Mucosa of stomach (tissue), 1 donor: ENCODE measurements around the gene NTM.

Source experiments
- H3K27me3 ChIP-seq: one replicate; pipeline ENCODE4 v1.7.0; 2013; ENCODE audit warnings: mild to moderate bottlenecking, low read length; ENCODE audit not compliant: control insufficient read depth, insufficient read depth
- H3K36me3 ChIP-seq: one replicate; pipeline ENCODE4 v1.7.0; 2013; ENCODE audit warnings: low read length; ENCODE audit not compliant: control insufficient read depth, insufficient read depth
- H3K4me1 ChIP-seq: one replicate; pipeline ENCODE4 v1.7.0; 2013; ENCODE audit warnings: mild to moderate bottlenecking, low read length; ENCODE audit not compliant: control insufficient read depth, insufficient read depth
- H3K4me3 ChIP-seq: one replicate; pipeline ENCODE4 v1.7.0; 2013; ENCODE audit warnings: low read length
- H3K9ac ChIP-seq: one replicate; pipeline ENCODE4 v1.7.0; 2013; ENCODE audit warnings: mild to moderate bottlenecking, low read length, moderate library complexity
- H3K9me3 ChIP-seq: one replicate; pipeline ENCODE4 v1.7.0; 2013; ENCODE audit warnings: mild to moderate bottlenecking, low read length, moderate library complexity; ENCODE audit not compliant: control insufficient read depth
- donor health status: Pancreatic carcinoma.

Gene NTM

DNA sequence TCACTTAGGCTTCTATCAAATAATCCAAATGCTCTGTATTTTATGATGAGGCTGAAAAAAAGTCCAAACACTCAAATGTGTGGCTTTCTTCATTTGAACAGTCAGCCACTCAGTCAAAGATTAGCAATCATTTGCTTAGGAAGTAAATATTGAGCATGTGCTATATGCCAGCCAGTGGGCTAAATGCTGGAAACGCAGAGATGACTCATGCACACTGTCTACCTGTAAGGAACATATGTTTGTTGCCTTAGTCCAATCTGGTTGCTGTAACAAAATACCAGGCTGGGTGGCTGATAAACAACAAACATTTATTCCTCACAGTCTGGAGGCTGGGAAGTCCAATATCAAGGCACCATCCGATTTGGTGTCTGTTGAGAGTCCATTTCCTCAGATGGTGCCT lies 617.3 kb downstream of the NTM start:
- H3K4me1 ChIP-seq, result no peaks in the 10 kb centered on the region
- H3K9me3 ChIP-seq, result no peaks in the 10 kb centered on the region
- H3K9ac ChIP-seq, result no peak overlapping the region
- no peaks in the 10 kb centered on the region for H3K36me3 ChIP-seq
- H3K27me3 ChIP-seq, result no peaks in the 10 kb centered on the region
- no peak overlapping the region for H3K4me3 ChIP-seq

GRCh38 chr11:131991606-131992005 lies 621.2 kb downstream of the NTM start:
- Histone ChIP-seq H3K36me3 (no peaks in the 10 kb centered on the region), H3K9me3 (no peaks in the 10 kb centered on the region), H3K9ac (no peak overlapping the region), H3K4me1 (no peaks in the 10 kb centered on the region), H3K4me3 (no peak overlapping the region), H3K27me3 (no peaks in the 10 kb centered on the region)

DNA sequence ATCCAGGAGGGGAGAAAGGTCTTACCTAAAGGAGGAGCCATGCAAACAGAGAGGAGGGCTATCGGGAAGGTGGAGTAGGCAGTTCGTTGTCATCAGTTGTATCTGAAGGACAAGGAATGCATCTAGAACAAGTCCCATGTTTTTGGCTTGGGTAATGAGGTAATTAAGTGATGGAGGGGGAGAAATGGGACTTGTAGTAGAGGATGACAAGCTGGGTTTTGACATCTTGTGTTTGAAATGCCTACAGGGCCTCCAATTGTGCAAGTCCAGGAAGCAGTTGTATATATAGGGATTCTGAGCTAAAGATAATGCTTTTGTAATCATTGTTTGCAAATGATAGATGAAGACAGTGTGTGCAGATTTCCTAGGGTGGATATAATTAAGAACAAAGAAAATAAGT lies 622.8 kb downstream of the NTM start:
- no peaks in the 10 kb centered on the region for H3K36me3 ChIP-seq
- no peaks in the 10 kb centered on the region for H3K27me3 ChIP-seq
- H3K9ac ChIP-seq, result no peak overlapping the region
- no peak overlapping the region for H3K4me3 ChIP-seq
- no peaks in the 10 kb centered on the region for H3K9me3 ChIP-seq
- H3K4me1 ChIP-seq, result no peaks in the 10 kb centered on the region

- Histone ChIP-seq H3K4me3 (no peak overlapping the region), H3K27me3 (no peaks in the 10 kb centered on the region), H3K9me3 (no peaks in the 10 kb centered on the region), H3K36me3 (no peaks in the 10 kb centered on the region), H3K4me1 (no peaks in the 10 kb centered on the region), H3K9ac (no peak overlapping the region)
Measured at GRCh38 chr11:131998020-131998419, 627.6 kb downstream of the NTM start.

- H3K4me1 ChIP-seq, result no peaks in the 10 kb centered on the region
- no peak overlapping the region for H3K4me3 ChIP-seq
- no peaks in the 10 kb centered on the region for H3K36me3 ChIP-seq
- H3K9me3 ChIP-seq, result no peaks in the 10 kb centered on the region
- H3K27me3 ChIP-seq, result no peaks in the 10 kb centered on the region
- no peak overlapping the region for H3K9ac ChIP-seq
Measured at GRCh38 chr11:131999084-131999483, 628.7 kb downstream of the NTM start.

GRCh38 chr11:131999955-132000354 lies 629.5 kb downstream of the NTM start:
- Histone ChIP-seq H3K36me3 (no peaks in the 10 kb centered on the region), H3K4me3 (no peak overlapping the region), H3K27me3 (no peaks in the 10 kb centered on the region), H3K9ac (no peak overlapping the region), H3K9me3 (no peaks in the 10 kb centered on the region), H3K4me1 (no peaks in the 10 kb centered on the region)

DNA sequence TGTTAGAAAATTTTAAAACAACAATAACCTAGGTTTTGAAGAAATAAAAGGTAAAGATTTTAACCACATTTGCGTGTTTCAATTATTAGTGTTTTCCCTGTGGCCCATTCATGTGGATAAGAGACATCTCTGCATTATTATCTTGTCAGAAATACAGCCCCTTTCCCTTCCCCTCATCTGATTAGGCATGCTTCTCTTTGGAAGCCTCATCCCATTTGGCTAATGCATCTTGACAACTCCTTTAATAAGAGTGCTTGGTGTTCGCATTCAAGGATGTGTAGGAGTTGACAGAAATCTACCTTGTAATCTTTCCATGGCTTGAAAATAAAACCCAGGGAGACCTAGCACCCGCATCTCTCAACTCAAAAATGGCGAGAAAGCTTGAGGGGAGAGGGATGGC lies 635.5 kb downstream of the NTM start:
- Histone ChIP-seq H3K4me3 (no peak overlapping the region), H3K9ac (no peak overlapping the region), H3K27me3 (no peaks in the 10 kb centered on the region), H3K4me1 (no peaks in the 10 kb centered on the region), H3K36me3 (no peaks in the 10 kb centered on the region), H3K9me3 (no peaks in the 10 kb centered on the region)

DNA sequence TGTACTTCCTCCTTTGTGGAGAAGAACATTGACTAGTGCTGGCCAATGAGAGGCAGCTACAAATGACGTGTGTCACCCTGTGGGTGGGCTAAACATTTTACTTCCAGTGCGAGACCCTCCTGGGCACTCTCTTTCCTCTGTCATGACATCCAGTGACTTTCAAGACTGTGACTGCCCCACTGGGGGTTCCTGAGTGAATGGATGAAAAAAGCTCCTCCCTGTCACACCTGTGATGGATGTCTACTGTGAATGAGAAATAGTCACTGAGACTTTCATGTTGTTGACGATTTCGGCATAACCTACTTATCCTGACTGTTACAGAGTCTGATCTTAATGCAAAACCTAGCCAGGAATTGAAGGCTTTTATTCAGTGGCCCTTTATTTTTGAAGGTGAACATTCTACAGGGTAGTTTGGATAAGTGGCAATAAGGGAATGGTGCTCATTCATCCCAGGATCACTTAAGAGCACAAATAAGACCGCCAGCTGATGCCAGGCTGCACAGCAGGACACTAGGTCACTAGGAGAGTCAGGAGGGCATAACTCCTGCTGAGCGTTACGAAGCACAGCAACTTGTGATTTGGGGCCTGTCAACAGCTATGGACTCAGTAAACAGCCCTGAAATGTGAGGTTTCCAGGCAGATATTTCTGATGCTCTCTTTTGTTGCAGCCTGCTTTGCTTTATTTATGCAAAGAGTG lies 636.6 kb downstream of the NTM start:
- Histone ChIP-seq H3K9me3 (no peaks in the 10 kb centered on the region), H3K27me3 (no peaks in the 10 kb centered on the region), H3K9ac (no peak overlapping the region), H3K4me3 (no peak overlapping the region), H3K36me3 (no peaks in the 10 kb centered on the region), H3K4me1 (no peaks in the 10 kb centered on the region)

- H3K9ac ChIP-seq, result no peak overlapping the region
- H3K4me1 ChIP-seq, result no peaks in the 10 kb centered on the region
- H3K4me3 ChIP-seq, result no peak overlapping the region
- H3K27me3 ChIP-seq, result no peaks in the 10 kb centered on the region
- H3K9me3 ChIP-seq, result no peaks in the 10 kb centered on the region
- H3K36me3 ChIP-seq, result no peaks in the 10 kb centered on the region
Measured at GRCh38 chr11:132008226-132008625, 637.8 kb downstream of the NTM start.

DNA sequence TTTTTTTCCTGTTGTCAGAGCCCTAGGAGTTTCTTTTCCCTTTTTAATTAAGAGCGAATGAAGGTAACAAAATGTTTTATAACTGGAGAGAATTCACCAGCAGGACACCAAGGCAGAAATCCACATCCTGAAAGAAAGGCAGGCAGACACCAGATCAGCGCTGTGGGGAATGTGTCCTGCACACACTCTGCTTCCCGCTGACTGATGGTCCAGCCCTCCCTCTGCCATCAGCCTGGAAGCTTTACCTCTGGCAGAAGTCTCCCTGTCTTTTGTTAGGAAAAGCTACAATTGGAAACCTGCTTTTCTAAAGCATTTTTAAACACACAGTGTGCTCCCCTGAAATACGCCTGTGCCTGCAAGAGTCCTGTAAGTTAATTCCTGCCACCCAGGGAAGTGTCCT lies 638.5 kb downstream of the NTM start:
- no peaks in the 10 kb centered on the region for H3K4me1 ChIP-seq
- H3K9ac ChIP-seq, result no peak overlapping the region
- H3K9me3 ChIP-seq, result no peaks in the 10 kb centered on the region
- no peaks in the 10 kb centered on the region for H3K36me3 ChIP-seq
- no peaks in the 10 kb centered on the region for H3K27me3 ChIP-seq
- H3K4me3 ChIP-seq, result no peak overlapping the region

DNA sequence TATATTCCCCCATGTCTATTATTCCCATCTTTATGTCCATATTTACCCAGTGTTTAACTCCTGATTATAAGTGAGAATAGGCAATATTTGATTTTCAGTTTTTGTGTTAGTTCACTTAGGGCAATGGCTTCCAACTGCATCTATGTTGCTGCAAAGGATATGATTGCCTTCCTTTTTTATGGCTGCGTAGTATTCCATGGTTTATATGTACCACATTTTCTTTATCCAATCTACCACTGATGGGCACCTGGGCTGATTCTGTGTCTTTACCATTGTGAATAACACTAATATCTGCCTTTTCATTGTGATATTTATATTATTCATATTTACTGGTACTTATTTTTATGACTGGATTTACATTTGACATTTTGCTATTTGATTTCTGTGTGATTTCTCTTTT lies 649.6 kb downstream of the NTM start:
- no peak overlapping the region for H3K9ac ChIP-seq
- H3K9me3 ChIP-seq, result no peaks in the 10 kb centered on the region
- H3K4me1 ChIP-seq, result no peaks in the 10 kb centered on the region
- H3K27me3 ChIP-seq, result no peaks in the 10 kb centered on the region
- no peaks in the 10 kb centered on the region for H3K36me3 ChIP-seq
- H3K4me3 ChIP-seq, result no peak overlapping the region

GRCh38 chr11:132022285-132022684 lies 651.9 kb downstream of the NTM start:
- Histone ChIP-seq H3K9ac (no peak overlapping the region), H3K4me3 (no peak overlapping the region), H3K9me3 (no peaks in the 10 kb centered on the region), H3K36me3 (no peaks in the 10 kb centered on the region), H3K4me1 (no peaks in the 10 kb centered on the region), H3K27me3 (no peaks in the 10 kb centered on the region)
